CD1c-positive myeloid dendritic cell (primary cell): Measurements from ENCODE around the gene GJA8.
A peak's percentile ranks its signal among the peaks of the same experiment; 100 is the strongest.
"Not testable (repeated sequence)": the region's sequence is repeated elsewhere in the genome, so short reads cannot be mapped to it uniquely, and the experiment has no call there.

Experiments used
- DNase-seq: peaks from one replicate; pipeline ENCODE4 v3.0.0-alpha.2; 2016; ENCODE audit errors: extremely low spot score

The GJA8 gene

DNA sequence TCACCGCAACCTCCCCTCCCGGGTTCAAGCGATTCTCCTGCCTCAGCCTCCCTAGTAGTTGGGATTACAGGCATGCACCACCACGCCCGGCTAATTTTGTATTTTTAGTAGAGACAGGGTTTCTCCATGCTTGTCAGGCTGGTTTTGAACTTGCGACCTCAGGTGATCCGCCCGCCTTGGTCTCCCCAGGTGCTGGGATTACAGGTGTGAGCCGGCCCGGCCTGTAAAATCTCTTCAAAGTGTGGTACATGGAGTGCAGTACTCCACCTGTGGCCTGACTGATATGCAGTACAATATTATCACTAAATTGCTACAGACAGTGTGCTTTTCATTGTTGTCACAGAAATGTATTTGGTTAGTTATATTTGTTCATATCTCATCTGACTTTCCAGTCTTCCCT, 25.1 kb downstream of the GJA8 start:
- DNase-seq: not testable (repeated sequence)

DNA sequence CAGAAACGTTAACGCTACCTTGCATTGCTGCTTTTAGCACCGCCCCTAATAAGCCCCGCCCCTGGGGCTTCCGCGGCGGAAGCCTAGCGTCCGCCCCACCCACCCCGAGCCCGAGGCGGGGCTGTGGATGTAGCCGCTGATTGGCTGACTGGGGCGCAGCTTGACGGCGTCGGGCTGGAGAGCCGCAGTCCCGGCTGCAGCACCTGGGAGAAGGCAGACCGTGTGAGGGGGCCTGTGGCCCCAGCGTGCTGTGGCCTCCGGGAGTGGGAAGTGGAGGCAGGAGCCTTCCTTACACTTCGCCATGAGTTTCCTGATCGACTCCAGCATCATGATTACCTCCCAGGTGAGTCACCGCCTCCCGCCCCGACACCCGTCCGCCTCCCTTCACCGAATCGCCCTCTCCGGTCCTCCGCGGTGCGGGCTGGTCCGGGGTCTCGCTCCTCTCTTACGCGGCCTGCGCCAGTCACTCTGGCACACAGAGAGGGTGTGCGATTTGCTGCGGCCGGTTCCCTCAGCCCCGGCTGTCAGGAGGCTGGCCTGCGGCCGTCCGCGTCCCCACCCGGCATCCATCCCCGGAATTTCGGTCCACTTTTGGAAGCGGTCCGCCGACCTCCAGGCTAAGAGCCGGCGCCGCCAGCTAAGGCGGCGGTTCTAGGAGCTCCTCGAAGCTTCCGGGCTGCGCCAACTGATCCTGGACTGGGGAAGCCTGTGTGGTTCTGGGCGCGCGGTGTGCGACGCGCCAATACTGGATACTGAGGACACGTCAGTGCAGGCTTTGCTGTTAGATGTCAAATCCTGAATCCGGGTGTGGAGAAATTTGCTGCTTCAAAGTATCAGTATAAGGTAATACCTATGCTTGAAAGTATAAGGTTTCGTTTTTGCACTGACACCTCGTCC, 25.9 kb downstream of the GJA8 start, which contains the start of gene GPR89B:
TSS of gene GPR89B (plus strand) at position 185 of the 897 bp plus-strand sequence. CDS start at position 302, 117 bp downstream.
- peak; percentile 95 for DNase-seq

DNA sequence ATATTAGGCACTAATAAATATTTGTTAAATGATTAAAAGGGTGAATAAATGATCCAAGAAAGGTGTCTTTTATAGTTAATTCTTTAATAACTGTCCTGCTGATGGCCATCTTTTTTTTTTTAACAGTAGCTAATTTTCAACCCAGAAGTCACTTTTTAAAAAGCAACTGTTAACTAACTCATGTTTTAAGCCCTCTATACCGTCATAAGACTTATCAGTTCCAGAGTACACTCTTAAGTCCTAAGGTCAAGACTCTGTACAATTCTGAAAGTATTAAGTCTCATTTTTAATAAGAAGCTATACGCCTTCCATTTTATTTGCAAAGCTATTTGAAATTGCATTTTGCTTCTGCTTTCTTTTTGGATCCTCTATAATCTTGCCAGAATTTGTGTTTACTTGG, 28.5 kb downstream of the GJA8 start:
- DNase-seq: not testable (repeated sequence)

- DNase-seq: not testable (repeated sequence)
These were observed 32.7 kb downstream of the GJA8 start for GRCh38 chr1:147935296-147935695.

DNA sequence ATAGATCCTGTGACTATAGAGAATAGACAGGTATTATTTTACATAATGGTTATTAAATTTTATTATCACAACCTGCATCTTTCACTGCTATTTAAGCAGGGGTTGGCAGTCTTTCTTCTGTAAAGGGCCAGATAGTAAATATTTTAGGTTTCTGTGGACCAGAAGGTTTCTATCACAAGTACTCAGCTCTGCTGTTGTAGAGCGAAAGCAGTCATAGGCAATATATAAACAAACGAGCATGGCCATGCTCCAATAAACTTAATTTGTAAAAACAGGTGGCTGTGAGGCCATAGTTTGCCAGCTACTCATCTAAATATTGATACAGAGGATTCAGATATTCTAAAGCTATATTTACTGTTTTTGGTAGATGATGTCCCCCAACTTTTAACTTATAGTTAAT, 37.9 kb downstream of the GJA8 start:
- DNase-seq: not testable (repeated sequence)

- DNase-seq: not testable (repeated sequence)
These were observed 40.0 kb downstream of the GJA8 start for GRCh38 chr1:147942563-147942962.

DNA sequence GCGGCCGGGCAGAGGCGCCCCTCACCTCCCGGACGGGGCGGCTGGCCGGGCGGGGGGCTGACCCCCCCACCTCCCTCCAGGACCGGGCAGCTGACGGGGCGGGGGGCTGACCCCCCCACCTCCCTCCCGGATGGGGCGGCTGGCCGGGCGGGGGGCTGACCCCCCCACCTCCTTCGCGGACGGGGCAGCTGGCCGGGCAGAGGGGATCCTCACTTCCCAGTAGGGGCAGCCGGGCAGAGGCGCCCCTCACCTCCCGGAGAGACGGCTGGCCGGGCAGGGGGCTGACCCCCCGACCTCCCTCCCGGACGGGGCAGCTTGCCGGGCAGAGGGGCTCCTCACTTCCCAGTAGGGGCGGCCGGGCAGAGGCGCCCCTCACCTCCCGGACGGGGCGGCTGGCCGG, 46.9 kb downstream of the GJA8 start:
- not testable (repeated sequence) for DNase-seq
